NB4 (cell line): ENCODE results near the gene CEP120.

Experiments used
- MAX ChIP-seq: IDR thresholded peaks from 2 replicates; pipeline ENCODE4 v1.6.1; 2011; ENCODE audit warnings: low read depth, low read length
- TF ChIP-seq, protein P1 (sequence below): IDR thresholded peaks from one replicate; pipeline ENCODE4 v1.5.1; 2012; ENCODE audit warnings: low read depth, low read length

GRCh38 chr5:123360910-123361309 is 62.3 kb downstream of the CEP120 start:
- TF ChIP-seq, protein P1, sequence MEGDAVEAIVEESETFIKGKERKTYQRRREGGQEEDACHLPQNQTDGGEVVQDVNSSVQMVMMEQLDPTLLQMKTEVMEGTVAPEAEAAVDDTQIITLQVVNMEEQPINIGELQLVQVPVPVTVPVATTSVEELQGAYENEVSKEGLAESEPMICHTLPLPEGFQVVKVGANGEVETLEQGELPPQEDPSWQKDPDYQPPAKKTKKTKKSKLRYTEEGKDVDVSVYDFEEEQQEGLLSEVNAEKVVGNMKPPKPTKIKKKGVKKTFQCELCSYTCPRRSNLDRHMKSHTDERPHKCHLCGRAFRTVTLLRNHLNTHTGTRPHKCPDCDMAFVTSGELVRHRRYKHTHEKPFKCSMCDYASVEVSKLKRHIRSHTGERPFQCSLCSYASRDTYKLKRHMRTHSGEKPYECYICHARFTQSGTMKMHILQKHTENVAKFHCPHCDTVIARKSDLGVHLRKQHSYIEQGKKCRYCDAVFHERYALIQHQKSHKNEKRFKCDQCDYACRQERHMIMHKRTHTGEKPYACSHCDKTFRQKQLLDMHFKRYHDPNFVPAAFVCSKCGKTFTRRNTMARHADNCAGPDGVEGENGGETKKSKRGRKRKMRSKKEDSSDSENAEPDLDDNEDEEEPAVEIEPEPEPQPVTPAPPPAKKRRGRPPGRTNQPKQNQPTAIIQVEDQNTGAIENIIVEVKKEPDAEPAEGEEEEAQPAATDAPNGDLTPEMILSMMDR, result no peak
- TF ChIP-seq MAX, result no peak
